Right atrium auricular region (tissue), 2 donors: ENCODE measurements around the gene TMEM232. TPM values are rescaled to one million over a fixed set of nuclear protein-coding genes. Genes with fewer than 3 reads are reported as not detected.

ENCODE experiments used
- DNase-seq: peaks from one replicate; pipeline ENCODE4 v3.0.0-alpha.2; 2019; ENCODE audit warnings: low spot score
- H3K27ac ChIP-seq, 2 donors: fragments of 200-600 bp; sonication (generic); 1 replicate in 1 of 2; 2 replicates in 1 of 2; pipeline ENCODE4 v1.5.1; 2016 to 2019
- H3K27me3 ChIP-seq, 2 donors: fragments of 200-600 bp; sonication (generic); one replicate each; pipeline versions ENCODE4 v1.5.1 to v1.6.0; 2017 to 2019
- H3K36me3 ChIP-seq: fragments of 200-600 bp; sonication (generic); one replicate; pipeline ENCODE4 v1.5.1; 2016
- H3K4me1 ChIP-seq, 2 donors: fragments of 200-600 bp; sonication (generic); one replicate each; pipeline versions ENCODE4 v1.5.1 to v1.6.0; 2017 to 2019
- H3K4me3 ChIP-seq, 2 donors: fragments of 200-600 bp; sonication (generic); 1 replicate in 1 of 2; 2 replicates in 1 of 2; pipeline ENCODE4 v1.5.1; 2017 to 2019; ENCODE audit warnings: mild to moderate bottlenecking in 1 of 2, moderate library complexity in 1 of 2
- H3K9me3 ChIP-seq, 2 donors: fragments of 200-600 bp; sonication (generic); one replicate each; pipeline ENCODE4 v1.5.1; 2019
- microRNA-seq, 2 donors: library from miRNA; unstranded; fragments of <30 nt; microRNA quantifications; one replicate each; pipeline ENCODE4, GENCODE V29; 2016 to 2017; ENCODE audit warnings: borderline number of aligned reads in 2 of 2, borderline replicate concordance in 1 of 2
- total RNA-seq, 2 donors: library from RNA; depleted of rRNA; stranded (reverse); fragments of >200 nt; gene quantifications; one replicate each; pipeline ENCODE4 v1.1.0, GENCODE V29; 2016
- TF ChIP-seq, protein P1 (sequence below), 2 donors: fragments of 200-600 bp; sonication (generic); IDR thresholded peaks; one replicate each; pipeline ENCODE4 v1.5.1; 2019; ENCODE audit warnings: antibody characterized with exemption in 2 of 2

Gene TMEM232
- total RNA-seq, 2 donors from 2014 or later, result 1.1 to 1.2 TPM

DNA sequence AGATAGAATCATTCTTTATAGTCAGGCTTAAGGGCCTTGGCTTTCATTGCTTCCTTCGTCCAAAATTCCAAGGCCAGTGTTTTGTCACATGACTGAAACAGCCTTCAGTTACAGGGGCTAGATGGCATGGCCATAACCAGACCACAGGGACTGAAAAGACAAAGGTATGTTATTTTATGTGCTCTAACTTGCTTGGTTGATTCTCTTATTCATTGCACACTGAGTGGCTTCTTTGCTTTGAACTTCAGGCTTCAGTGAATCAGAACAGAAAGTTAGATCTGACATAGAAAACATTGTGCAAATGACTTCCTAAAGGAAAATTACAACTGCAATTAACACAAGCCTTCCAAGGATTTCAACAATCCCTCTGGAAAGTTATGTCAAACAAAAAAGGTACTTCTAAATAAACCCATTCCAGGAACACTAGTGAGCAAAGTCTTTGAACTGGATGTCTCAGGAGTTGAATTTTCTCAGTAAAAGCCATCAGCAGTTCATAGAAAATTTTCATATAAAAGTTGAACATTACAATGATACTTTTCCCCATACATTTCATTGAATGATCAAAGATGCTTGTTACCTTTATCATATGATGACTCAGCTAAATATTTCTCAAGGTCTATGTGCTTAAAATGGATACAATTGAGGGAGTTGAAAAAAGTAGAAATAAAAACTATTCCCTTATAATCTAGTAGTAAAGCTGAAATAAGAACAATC lies 355.3 kb downstream of the TMEM232 start:
- Histone ChIP-seq H3K4me1 (no peaks in the 10 kb centered on the region), H3K27me3 (no peaks in the 10 kb centered on the region), H3K27ac (no peak overlapping the region), H3K9me3 (no peaks in the 10 kb centered on the region), H3K36me3 (no peaks in the 10 kb centered on the region), H3K4me3 (no peak overlapping the region)
- TF ChIP-seq, protein P1, sequence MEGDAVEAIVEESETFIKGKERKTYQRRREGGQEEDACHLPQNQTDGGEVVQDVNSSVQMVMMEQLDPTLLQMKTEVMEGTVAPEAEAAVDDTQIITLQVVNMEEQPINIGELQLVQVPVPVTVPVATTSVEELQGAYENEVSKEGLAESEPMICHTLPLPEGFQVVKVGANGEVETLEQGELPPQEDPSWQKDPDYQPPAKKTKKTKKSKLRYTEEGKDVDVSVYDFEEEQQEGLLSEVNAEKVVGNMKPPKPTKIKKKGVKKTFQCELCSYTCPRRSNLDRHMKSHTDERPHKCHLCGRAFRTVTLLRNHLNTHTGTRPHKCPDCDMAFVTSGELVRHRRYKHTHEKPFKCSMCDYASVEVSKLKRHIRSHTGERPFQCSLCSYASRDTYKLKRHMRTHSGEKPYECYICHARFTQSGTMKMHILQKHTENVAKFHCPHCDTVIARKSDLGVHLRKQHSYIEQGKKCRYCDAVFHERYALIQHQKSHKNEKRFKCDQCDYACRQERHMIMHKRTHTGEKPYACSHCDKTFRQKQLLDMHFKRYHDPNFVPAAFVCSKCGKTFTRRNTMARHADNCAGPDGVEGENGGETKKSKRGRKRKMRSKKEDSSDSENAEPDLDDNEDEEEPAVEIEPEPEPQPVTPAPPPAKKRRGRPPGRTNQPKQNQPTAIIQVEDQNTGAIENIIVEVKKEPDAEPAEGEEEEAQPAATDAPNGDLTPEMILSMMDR (IDR thresholded peaks at IDR 0.05), result no peak
- DNase-seq, result no peak

Small RNA genes lying within 50 kb of the gene (microRNA-seq; reads per million reads assigned to microRNA genes)
- gene MIR548F3, result 0 reads per million in 2 donors

Other genes starting within 250 kb of the TMEM232 start
- gene SLC25A46, start 12.3 kb upstream of the TMEM232 start, total RNA-seq, result 10 to 100 TPM; 35.4 to 52.7 TPM